Neural progenitor cell (in vitro differentiated cells): ENCODE results near the gene UNC13C.

ENCODE experiments used
- CTCF ChIP-seq: fragments of 200-600 bp; sonication (generic); IDR thresholded peaks from 2 replicates; pipeline ENCODE4 v1.5.1; 2017; ENCODE audit warnings: antibody characterized with exemption, mild to moderate bottlenecking
- EZH2 ChIP-seq: fragments of 200-600 bp; sonication (generic); IDR thresholded peaks from 2 replicates; pipeline ENCODE4 v1.6.1; 2017; ENCODE audit warnings: antibody characterized with exemption, mild to moderate bottlenecking, moderate library complexity
- EZH2phosphoT487 ChIP-seq: fragments of 200-600 bp; sonication (generic); IDR thresholded peaks from 2 replicates; pipeline ENCODE4 v1.6.1; 2017; ENCODE audit warnings: antibody characterized with exemption

- TF ChIP-seq CTCF, result no peak
- no peak for TF ChIP-seq EZH2
- no peak for TF ChIP-seq EZH2phosphoT487
Measured at GRCh38 chr15:54640873-54641272, 662.6 kb downstream of the UNC13C start.
